ENCODE measurements around the gene CRY2. TPM values are rescaled to one million over a fixed set of nuclear protein-coding genes. Genes with fewer than 3 reads are reported as not detected.

The CRY2 gene
- polyA plus RNA-seq, 1 of the 3 experiments (the other 2 are of a cell fraction), result 6.7 TPM

DNA sequence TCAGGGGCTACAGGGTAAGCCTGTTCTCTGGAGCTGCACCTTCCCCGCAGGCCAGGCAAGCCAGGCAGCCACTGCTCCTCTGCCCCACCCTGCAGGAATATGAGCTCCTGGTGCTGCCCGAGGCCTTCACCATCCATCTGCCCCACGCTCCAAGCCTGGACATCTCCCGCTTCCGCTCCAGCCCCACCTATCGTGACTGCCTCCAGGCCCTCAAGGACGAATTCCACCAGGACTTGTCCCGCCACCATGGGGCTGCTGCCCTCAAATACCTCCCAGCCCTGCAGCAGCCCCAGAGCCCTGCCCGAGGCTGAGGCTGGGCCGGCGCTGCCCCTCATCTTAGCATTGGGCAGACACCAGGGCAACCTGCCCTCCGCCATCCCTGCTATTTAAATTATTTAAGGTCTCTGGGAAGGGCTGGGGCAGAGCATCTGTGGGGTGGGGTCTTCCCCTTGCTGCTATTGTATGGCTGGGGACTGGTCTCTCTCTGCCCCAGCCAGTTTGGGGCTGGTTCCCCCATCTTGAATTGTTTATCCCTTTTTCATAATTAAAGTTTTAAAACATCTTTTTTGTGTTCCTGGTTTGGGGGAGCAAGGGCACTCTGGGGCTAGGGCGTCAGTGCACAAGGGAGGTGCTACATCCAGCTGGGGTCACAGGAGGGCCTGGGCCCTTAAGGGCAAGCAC, 81.4 kb downstream of the CRY2 start:
- Histone ChIP-seq H3F3A (replicated peaks; ENCODE audit: insufficient read depth) (no peaks in the 10 kb centered on the region), H3K27ac (ENCODE audit: low read depth in 2 of 2, low read length in 1 of 2) (no peak overlapping the region), H3K9me3 (no peaks in the 10 kb centered on the region), H3K4me1 (ENCODE audit: control insufficient read depth in 1 of 2, insufficient read depth in 2 of 2, low read depth in 1 of 2, low read length in 1 of 2) (peaks cover 0 to 5% of the 10 kb centered on the region in 2 experiments; a peak in 1 of 4 replicates), H3K4me2 (no peak overlapping the region), H2AFZ (ENCODE audit: low read depth) (no peak overlapping the region), H3K36me3 (replicated peaks in 1 of 2; ENCODE audit: control insufficient read depth in 1 of 2, insufficient read depth in 2 of 2, low read length in 1 of 2) (peaks cover 10% of the 10 kb centered on the region in 2 experiments), H3K4me3 (ENCODE audit: low read depth in 2 of 2, low read length in 1 of 2) (no peak overlapping the region), H3K79me2 (ENCODE audit: insufficient read depth) (no peaks in the 10 kb centered on the region), H3K9me2 (no peaks in the 10 kb centered on the region), H3K27me3 (ENCODE audit: insufficient read depth) (no peaks in the 10 kb centered on the region), H4K20me1 (ENCODE audit: insufficient read depth) (no peaks in the 10 kb centered on the region), H3K9ac (no peak overlapping the region)
- no peak for DNase-seq
- CTCF ChIA-PET, result interaction anchor here (5.0 kb wide), 1 partner anchor 56 kb away, joined by 25 read pairs; no protein-coding TSS in a partner anchor
- 89% methylated on average over 12 of the region's 13 CpGs for WGBS (ENCODE audit: low lambda C conversion rate)
- POLR2A ChIA-PET, result no interaction called here
- no peak for TF ChIP-seq TCF12 (IDR thresholded peaks at IDR 0.05)
- no peak for TF ChIP-seq RFX5 (IDR thresholded peaks at IDR 0.05; ENCODE audit: low read length)
- TF ChIP-seq MEF2A (IDR thresholded peaks at IDR 0.05; ENCODE audit: borderline replicate concordance, low read depth), result no peak
- TF ChIP-seq, protein P1, sequence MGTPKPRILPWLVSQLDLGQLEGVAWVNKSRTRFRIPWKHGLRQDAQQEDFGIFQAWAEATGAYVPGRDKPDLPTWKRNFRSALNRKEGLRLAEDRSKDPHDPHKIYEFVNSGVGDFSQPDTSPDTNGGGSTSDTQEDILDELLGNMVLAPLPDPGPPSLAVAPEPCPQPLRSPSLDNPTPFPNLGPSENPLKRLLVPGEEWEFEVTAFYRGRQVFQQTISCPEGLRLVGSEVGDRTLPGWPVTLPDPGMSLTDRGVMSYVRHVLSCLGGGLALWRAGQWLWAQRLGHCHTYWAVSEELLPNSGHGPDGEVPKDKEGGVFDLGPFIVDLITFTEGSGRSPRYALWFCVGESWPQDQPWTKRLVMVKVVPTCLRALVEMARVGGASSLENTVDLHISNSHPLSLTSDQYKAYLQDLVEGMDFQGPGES (IDR thresholded peaks at IDR 0.05; ENCODE audit: low read depth, low read length), result no peak
- no peak for TF ChIP-seq CTCF (IDR thresholded peaks at IDR 0.05)
- TF ChIP-seq FOXJ3 (CRISPR knock-in tag; IDR thresholded peaks at IDR 0.05), result no peak
- no peak for TF ChIP-seq CHD2 (IDR thresholded peaks at IDR 0.05; ENCODE audit: low read length, partially characterized antibody)
- no peak for TF ChIP-seq SMC3 (IDR thresholded peaks at IDR 0.05; ENCODE audit: low read depth, low read length)
- TF ChIP-seq MXI1 (IDR thresholded peaks at IDR 0.05; ENCODE audit: low read depth, low read length), result no peak
- TF ChIP-seq, protein P2, sequence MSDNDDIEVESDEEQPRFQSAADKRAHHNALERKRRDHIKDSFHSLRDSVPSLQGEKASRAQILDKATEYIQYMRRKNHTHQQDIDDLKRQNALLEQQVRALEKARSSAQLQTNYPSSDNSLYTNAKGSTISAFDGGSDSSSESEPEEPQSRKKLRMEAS (IDR thresholded peaks at IDR 0.05; ENCODE audit: low read depth), result no peak
- TF ChIP-seq GATA2 (CRISPR knock-in tag; IDR thresholded peaks at IDR 0.05), result no peak
- no peak for TF ChIP-seq RCOR1 (IDR thresholded peaks at IDR 0.05; ENCODE audit: low read length)
- TF ChIP-seq JUND (IDR thresholded peaks at IDR 0.05), result no peak
- TF ChIP-seq POLR2AphosphoS5 (IDR thresholded peaks at IDR 0.05; ENCODE audit: low read depth, low read length), result no peak
- TF ChIP-seq TEAD4 (IDR thresholded peaks at IDR 0.05; ENCODE audit: borderline replicate concordance, insufficient read depth), result no peak
- TF ChIP-seq YY1 (IDR thresholded peaks at IDR 0.05; ENCODE audit: low read depth), result no peak
